WERI-Rb-1 (cell line): ENCODE measurements around the gene C8A.

ENCODE experiments used
- DNase-seq: peaks from one replicate; pipeline ENCODE4 v3.0.0-alpha.2; 2020
- H3K27ac ChIP-seq: fragments of 250-450 bp; sonication (Bioruptor Pico); 2 replicates; pipeline ENCODE4 v1.5.1; 2020; ENCODE audit warnings: mild to moderate bottlenecking, moderate library complexity
- H3K27me3 ChIP-seq: fragments of 250-450 bp; sonication (Bioruptor Pico); 2 replicates; pipeline ENCODE4 v1.5.1; 2021; ENCODE audit warnings: mild to moderate bottlenecking, low read depth, moderate library complexity; ENCODE audit not compliant: insufficient read depth, severe bottlenecking
- H3K36me3 ChIP-seq: fragments of 250-450 bp; sonication (Bioruptor Pico); 2 replicates; pipeline ENCODE4 v1.5.1; 2020; ENCODE audit warnings: mild to moderate bottlenecking, moderate library complexity
- H3K4me3 ChIP-seq: 2 replicates; pipeline ENCODE4 v1.5.1; 2011; ENCODE audit warnings: low read depth, mild to moderate bottlenecking, control low read depth, low read length
- H3K9me3 ChIP-seq: fragments of 250-450 bp; sonication (Bioruptor Pico); 2 replicates; pipeline ENCODE4 v1.5.1; 2021; ENCODE audit warnings: mild to moderate bottlenecking, moderate library complexity; ENCODE audit not compliant: severe bottlenecking
- CTCF ChIP-seq: IDR thresholded peaks from 2 replicates; pipeline ENCODE4 v1.5.1; 2011; ENCODE audit warnings: low read depth, mild to moderate bottlenecking, control low read depth, inconsistent platforms, low read length

The C8A gene

GRCh38 chr1:56874689-56875088 lies 20.1 kb downstream of the C8A start:
- TF ChIP-seq CTCF, result no peak
- H3K9me3 ChIP-seq, result no peaks in the 10 kb centered on the region
- no peak overlapping the region for H3K27ac ChIP-seq
- no peaks in the 10 kb centered on the region for H3K36me3 ChIP-seq
- no peaks in the 10 kb centered on the region for H3K27me3 ChIP-seq
- H3K4me3 ChIP-seq, result no peak overlapping the region
- DNase-seq, result no peak

- DNase-seq, result no peak
- Histone ChIP-seq H3K27me3 (no peaks in the 10 kb centered on the region), H3K36me3 (no peaks in the 10 kb centered on the region), H3K4me3 (no peak overlapping the region), H3K27ac (no peak overlapping the region), H3K9me3 (no peaks in the 10 kb centered on the region)
- no peak for TF ChIP-seq CTCF
Observed at GRCh38 chr1:56877973-56878372, 23.4 kb downstream of the C8A start.

GRCh38 chr1:56880774-56881173 lies 26.2 kb downstream of the C8A start:
- TF ChIP-seq CTCF, result no peak
- Histone ChIP-seq H3K9me3 (no peaks in the 10 kb centered on the region), H3K27ac (no peak overlapping the region), H3K4me3 (no peak overlapping the region), H3K27me3 (no peaks in the 10 kb centered on the region), H3K36me3 (no peaks in the 10 kb centered on the region)
- no peak for DNase-seq

- Histone ChIP-seq H3K27ac (no peak overlapping the region), H3K9me3 (no peaks in the 10 kb centered on the region), H3K4me3 (no peak overlapping the region), H3K27me3 (no peaks in the 10 kb centered on the region), H3K36me3 (no peaks in the 10 kb centered on the region)
- DNase-seq, result no peak
- no peak for TF ChIP-seq CTCF
Observed at GRCh38 chr1:56881417-56881816, 26.8 kb downstream of the C8A start.

- DNase-seq, result no peak
- no peaks in the 10 kb centered on the region for H3K36me3 ChIP-seq
- H3K4me3 ChIP-seq, result no peak overlapping the region
- no peak overlapping the region for H3K27ac ChIP-seq
- peaks cover 2% of the 10 kb centered on the region for H3K27me3 ChIP-seq
- no peak for TF ChIP-seq CTCF
- no peaks in the 10 kb centered on the region for H3K9me3 ChIP-seq
Observed at GRCh38 chr1:56890229-56890628, 35.6 kb downstream of the C8A start.

- peaks cover 2% of the 10 kb centered on the region for H3K27me3 ChIP-seq
- no peak overlapping the region for H3K27ac ChIP-seq
- no peak for DNase-seq
- H3K9me3 ChIP-seq, result no peaks in the 10 kb centered on the region
- H3K4me3 ChIP-seq, result no peak overlapping the region
- H3K36me3 ChIP-seq, result no peaks in the 10 kb centered on the region
- TF ChIP-seq CTCF, result no peak
Observed at GRCh38 chr1:56894014-56894413, 39.4 kb downstream of the C8A start.
